ENCODE measurements around the gene ARHGAP24. TPM values are rescaled to one million over a fixed set of nuclear protein-coding genes. Genes with fewer than 3 reads are reported as not detected.
"Not testable (repeated sequence)": the region's sequence is repeated elsewhere in the genome, so short reads cannot be mapped to it uniquely, and the experiment has no call there.

Gene ARHGAP24
- total and polyA plus RNA-seq, 12 donors = 6.7 to 35.5 (median 23.9) TPM

- intact Hi-C loops (cut with DNase I) = no loop called here
- no peak for DNase-seq
- H3K27me3 ChIP-seq = no peaks in the 10 kb centered on the region
- H3K27ac ChIP-seq = no peak overlapping the region
- 98% methylated on average over 6 of the region's 6 CpGs for WGBS, 2 donors
- H3K36me3 ChIP-seq = no peaks in the 10 kb centered on the region
- TF ChIP-seq, protein P1, sequence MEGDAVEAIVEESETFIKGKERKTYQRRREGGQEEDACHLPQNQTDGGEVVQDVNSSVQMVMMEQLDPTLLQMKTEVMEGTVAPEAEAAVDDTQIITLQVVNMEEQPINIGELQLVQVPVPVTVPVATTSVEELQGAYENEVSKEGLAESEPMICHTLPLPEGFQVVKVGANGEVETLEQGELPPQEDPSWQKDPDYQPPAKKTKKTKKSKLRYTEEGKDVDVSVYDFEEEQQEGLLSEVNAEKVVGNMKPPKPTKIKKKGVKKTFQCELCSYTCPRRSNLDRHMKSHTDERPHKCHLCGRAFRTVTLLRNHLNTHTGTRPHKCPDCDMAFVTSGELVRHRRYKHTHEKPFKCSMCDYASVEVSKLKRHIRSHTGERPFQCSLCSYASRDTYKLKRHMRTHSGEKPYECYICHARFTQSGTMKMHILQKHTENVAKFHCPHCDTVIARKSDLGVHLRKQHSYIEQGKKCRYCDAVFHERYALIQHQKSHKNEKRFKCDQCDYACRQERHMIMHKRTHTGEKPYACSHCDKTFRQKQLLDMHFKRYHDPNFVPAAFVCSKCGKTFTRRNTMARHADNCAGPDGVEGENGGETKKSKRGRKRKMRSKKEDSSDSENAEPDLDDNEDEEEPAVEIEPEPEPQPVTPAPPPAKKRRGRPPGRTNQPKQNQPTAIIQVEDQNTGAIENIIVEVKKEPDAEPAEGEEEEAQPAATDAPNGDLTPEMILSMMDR (IDR thresholded peaks at IDR 0.05) = no peak
- no peaks in the 10 kb centered on the region for H3K9me3 ChIP-seq
- ATAC-seq = no peak
- H3K4me3 ChIP-seq = no peak overlapping the region
- H3K4me1 ChIP-seq = peaks cover 0 to 41% (median 11%) of the 10 kb centered on the region in 9 donors
Measured at GRCh38 chr4:85834934-85835333, 360.0 kb downstream of the ARHGAP24 start.

GRCh38 chr4:85836588-85837438 lies 361.9 kb downstream of the ARHGAP24 start:
- intact Hi-C loops (cut with DNase I) = no loop called here
- Histone ChIP-seq H3K9me3 (no peaks in the 10 kb centered on the region), H3K4me1 (peaks cover 0 to 36% (median 15%) of the 10 kb centered on the region in 9 donors), H3K27me3 (no peaks in the 10 kb centered on the region), H3K27ac (peak overlapping the region in 3 of 10 donors; percentile 7 to 45 (median 25)), H3K36me3 (no peaks in the 10 kb centered on the region), H3K4me3 (no peak overlapping the region)
- TF ChIP-seq, protein P1 (IDR thresholded peaks at IDR 0.05) = no peak
- whole genome bisulfite sequencing, 2 donors = 83 to 87% methylated on average over 3 of the region's 3 CpGs
- ATAC-seq = no peak
- no peak for DNase-seq

DNA sequence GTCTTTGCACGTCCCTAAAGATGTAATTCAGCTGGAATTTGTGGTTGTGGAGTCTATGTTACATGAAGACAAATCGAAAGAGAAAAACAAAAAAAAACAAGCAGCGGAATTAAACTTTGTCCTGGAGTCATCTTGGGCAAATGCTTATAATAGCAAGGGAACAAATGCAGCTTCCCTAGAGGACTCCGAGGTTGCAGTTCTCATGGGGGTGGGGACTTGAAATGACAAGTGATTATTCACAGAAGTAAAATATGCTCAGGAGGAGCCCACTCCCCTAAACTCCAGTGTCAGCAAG lies 362.4 kb downstream of the ARHGAP24 start:
- no peak for DNase-seq
- ATAC-seq = peak in 6 of 8 donors; percentile 35 to 64 (median 42)
- peaks cover 0 to 37% (median 15%) of the 10 kb centered on the region in 9 donors for H3K4me1 ChIP-seq
- no peaks in the 10 kb centered on the region for H3K9me3 ChIP-seq
- H3K27ac ChIP-seq = peak overlapping the region in 5 of 10 donors; percentile 3 to 51 (median 33)
- H3K36me3 ChIP-seq = no peaks in the 10 kb centered on the region
- TF ChIP-seq, protein P1 (IDR thresholded peaks at IDR 0.05) = no peak
- H3K27me3 ChIP-seq = no peaks in the 10 kb centered on the region
- WGBS, 2 donors = 67 to 77% methylated on average over 4 of the region's 4 CpGs
- intact Hi-C loops (cut with DNase I) = no loop called here
- H3K4me3 ChIP-seq = no peak overlapping the region

DNA sequence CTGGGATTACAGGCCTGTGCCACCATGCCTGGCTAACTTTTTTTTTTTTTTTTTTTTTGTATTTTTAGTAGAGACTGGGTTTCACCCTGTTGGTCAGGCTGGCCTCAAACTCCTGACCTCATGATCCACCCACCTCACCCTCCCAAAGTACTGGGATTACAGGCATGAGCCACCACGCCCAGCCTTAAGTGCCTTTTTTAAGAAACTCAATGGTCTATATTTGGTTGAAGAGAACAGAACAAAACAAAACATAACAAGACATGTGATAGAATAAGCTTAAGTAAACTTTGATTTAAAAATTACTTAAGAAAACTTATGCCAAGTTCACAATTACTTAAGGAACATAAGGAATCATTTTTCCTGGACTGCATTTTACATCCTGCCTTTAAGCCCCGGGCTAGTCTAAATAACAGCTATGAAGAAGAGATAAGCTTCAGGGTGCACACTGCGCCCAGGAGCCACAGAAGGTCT lies 365.1 kb downstream of the ARHGAP24 start:
- H3K9me3 ChIP-seq; H3K27me3 ChIP-seq; intact Hi-C loops (cut with DNase I); DNase-seq; H3K4me3 ChIP-seq; H3K36me3 ChIP-seq: not testable (repeated sequence)
- ATAC-seq = peak in 1 of 8 donors; percentile 17
- 71 to 80% methylated on average over 3 of the region's 3 CpGs for WGBS, 2 donors
- peaks cover 0 to 27% (median 5%) of the 10 kb centered on the region in 9 donors for H3K4me1 ChIP-seq
- H3K27ac ChIP-seq = peak overlapping the region in 1 of 10 donors; percentile 22

DNA sequence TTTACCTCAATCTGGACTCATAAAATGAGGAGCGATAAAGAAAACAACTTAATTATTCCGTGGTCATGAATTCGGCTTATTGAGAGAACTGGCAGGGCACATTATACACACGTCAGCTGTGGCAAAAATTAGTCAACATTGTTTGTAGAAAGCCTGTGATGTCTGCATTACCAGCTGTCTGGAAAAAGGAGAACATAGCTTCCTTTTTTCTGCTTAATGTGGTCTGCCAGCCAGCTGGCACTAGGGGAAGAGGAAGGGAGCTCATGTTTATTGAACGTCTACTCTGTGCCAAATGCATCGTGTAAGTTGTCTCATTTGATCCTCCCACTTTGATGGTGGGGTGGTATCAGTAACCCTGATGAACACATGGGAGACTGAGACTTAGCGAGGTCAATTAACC lies 367.6 kb downstream of the ARHGAP24 start:
- H3K4me3 ChIP-seq = no peak overlapping the region
- peaks cover 0 to 23% (median 0%) of the 10 kb centered on the region in 9 donors for H3K4me1 ChIP-seq
- H3K9me3 ChIP-seq = no peaks in the 10 kb centered on the region
- H3K36me3 ChIP-seq = peaks cover 0 to 9% (median 0%) of the 10 kb centered on the region in 9 donors
- DNase-seq (peak in 1 of 2 donors; percentile 28), ATAC-seq (peak in 7 of 8 donors; percentile 66 to 88 (median 75))
- H3K27ac ChIP-seq = peak overlapping the region in 6 of 10 donors; percentile 24 to 86 (median 35)
- 70 to 75% methylated on average over 7 of the region's 7 CpGs for WGBS, 2 donors
- intact Hi-C loops (cut with DNase I) = no loop called here
- no peaks in the 10 kb centered on the region for H3K27me3 ChIP-seq
- TF ChIP-seq, protein P1 (IDR thresholded peaks at IDR 0.05) = no peak

DNA sequence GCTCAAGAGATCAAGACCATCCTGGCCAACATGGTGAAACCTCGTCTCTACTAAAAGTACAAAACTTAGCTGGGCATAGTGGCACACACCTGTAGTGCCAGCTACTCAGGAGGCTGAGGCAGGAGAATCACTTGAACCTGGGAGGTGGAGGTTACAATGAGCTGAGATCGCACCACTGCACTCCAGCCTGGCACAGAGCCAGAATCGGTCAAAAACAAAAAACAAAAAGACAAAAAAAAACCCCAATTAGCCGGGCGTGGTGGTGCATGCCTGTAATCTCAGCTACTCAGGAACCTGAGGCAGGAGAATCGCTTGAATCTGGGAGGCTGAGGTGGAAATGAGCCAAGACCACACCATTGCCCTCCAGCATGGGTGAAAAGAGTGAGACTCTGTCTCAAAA lies 378.8 kb downstream of the ARHGAP24 start:
- WGBS, 2 donors = 72 to 75% methylated on average over 6 of the region's 6 CpGs
- peak overlapping the region in 2 of 10 donors; percentile 31 to 40 for H3K27ac ChIP-seq

More for the DNA sequence above, 378.8 kb downstream of the ARHGAP24 start:
- peak in 2 of 8 donors; percentile 27 to 49 for ATAC-seq
- intact Hi-C loops (cut with DNase I); H3K4me3 ChIP-seq; H3K27me3 ChIP-seq; DNase-seq; H3K36me3 ChIP-seq: not testable (repeated sequence)
- H3K9me3 ChIP-seq = peaks cover 0 to 46% (median under 1%) of the 10 kb centered on the region in 11 donors
- peaks cover 0 to 19% (median 10%) of the 10 kb centered on the region in 9 donors for H3K4me1 ChIP-seq
